ENCODE results near the gene LYZL4. TPM values are rescaled to one million over a fixed set of nuclear protein-coding genes. Genes with fewer than 3 reads are reported as not detected.

Gene LYZL4, protein sequence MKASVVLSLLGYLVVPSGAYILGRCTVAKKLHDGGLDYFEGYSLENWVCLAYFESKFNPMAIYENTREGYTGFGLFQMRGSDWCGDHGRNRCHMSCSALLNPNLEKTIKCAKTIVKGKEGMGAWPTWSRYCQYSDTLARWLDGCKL
- not detected in 5 replicates for total RNA-seq (2022; extraction: Qiagen RNA extraction; ENCODE audit: low read depth)

DNA sequence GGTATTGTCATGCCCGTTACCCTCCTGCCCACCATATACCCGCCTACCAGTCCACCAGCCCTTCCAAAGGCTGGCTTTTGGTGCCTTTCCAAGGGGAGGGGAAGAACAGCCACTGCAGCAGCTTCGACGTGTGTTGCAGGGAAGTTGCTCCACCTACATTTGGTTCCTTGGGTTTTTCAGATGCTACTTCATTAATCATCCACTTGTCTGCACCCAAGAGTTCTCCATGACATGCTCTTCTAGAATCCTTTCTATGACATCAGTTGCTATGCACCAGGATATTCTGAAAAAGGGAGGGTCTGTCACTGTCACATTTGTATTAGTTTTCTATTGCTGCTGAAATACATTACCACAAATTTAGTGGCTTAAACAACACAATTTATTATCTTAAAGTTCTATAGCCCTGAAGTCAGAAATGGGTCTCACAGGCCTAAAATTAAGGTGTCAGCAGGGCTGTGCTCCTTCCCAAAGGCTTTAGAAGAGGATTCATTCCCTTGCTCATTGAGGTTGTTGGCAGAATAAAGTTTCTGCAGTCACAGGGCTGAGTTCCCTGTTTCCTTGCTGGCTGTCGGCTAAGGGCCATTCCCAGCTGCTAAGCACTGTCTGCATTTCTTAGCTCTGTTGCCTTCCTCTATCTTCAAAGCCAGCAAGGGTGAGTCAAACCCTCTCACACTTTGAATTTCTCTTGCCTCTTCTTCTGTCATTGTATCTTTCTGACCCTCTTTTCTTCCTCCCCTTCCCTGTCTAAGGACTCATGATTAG lies at the start of gene LYZL4:
Gene LYZL4 (minus strand): TSS at position 241 of the 762 bp plus-strand sequence. CDS start 3,359 bp downstream, outside the sequence.

Other genes starting within 250 kb of the LYZL4 start
- gene CCK, start 144.4 kb downstream of the LYZL4 start, total RNA-seq (2022; extraction: Qiagen RNA extraction; ENCODE audit: low read depth), result 0.94 to 1.8 TPM (median 1.8 TPM) in 5 replicates
- gene VIPR1, start 92.0 kb upstream of the LYZL4 start, total RNA-seq (2022; extraction: Qiagen RNA extraction; ENCODE audit: low read depth), result 0.48 to 0.90 TPM (median 0.68 TPM) in 5 replicates
- gene SEC22C, start 171.4 kb upstream of the LYZL4 start, total RNA-seq (2022; extraction: Qiagen RNA extraction; ENCODE audit: low read depth), result 22.8 to 33.4 TPM (median 31.1 TPM) in 5 replicates
- 13.5 to 20.2 TPM (median 17.8 TPM) in 5 replicates for gene SS18L2, start 180.2 kb upstream of the LYZL4 start, total RNA-seq (2022; extraction: Qiagen RNA extraction; ENCODE audit: low read depth)
- 6.8 to 10.7 TPM (median 10.4 TPM) in 5 replicates for gene NKTR, start 190.1 kb upstream of the LYZL4 start, total RNA-seq (2022; extraction: Qiagen RNA extraction; ENCODE audit: low read depth)
- 4.9 to 7.0 TPM (median 6.2 TPM) in 5 replicates for gene ZBTB47, start 243.1 kb upstream of the LYZL4 start, total RNA-seq (2022; extraction: Qiagen RNA extraction; ENCODE audit: low read depth)